Measurements from ENCODE around the gene MCC.

MCC gene

GRCh38 chr5:113056988-113057387 lies 431.3 kb downstream of the MCC start:
- no peaks in the 10 kb centered on the region for H3K9me3 ChIP-seq (ENCODE audit: control insufficient read depth in 2 of 2, low read length in 2 of 2)
- no peak overlapping the region for H3K4me3 ChIP-seq (ENCODE audit: low read length in 2 of 2)
- H3K27me3 ChIP-seq (ENCODE audit: control insufficient read depth in 2 of 2, insufficient read depth in 2 of 2, low read length in 2 of 2) = no peaks in the 10 kb centered on the region
- H3K4me1 ChIP-seq (ENCODE audit: control insufficient read depth in 2 of 2, insufficient read depth in 2 of 2, low read length in 2 of 2) = no peaks in the 10 kb centered on the region
- H3K9ac ChIP-seq (ENCODE audit: low read depth in 1 of 2, low read length in 2 of 2) = no peak overlapping the region
- H3K27ac ChIP-seq (ENCODE audit: low read depth in 2 of 2, low read length in 2 of 2) = no peak overlapping the region
- no peaks in the 10 kb centered on the region for H3K36me3 ChIP-seq (ENCODE audit: control insufficient read depth in 2 of 2, insufficient read depth in 2 of 2, low read length in 2 of 2)

- Histone ChIP-seq H3K27me3 (ENCODE audit: control insufficient read depth in 2 of 2, insufficient read depth in 2 of 2, low read length in 2 of 2) (no peaks in the 10 kb centered on the region), H3K27ac (ENCODE audit: low read depth in 2 of 2, low read length in 2 of 2) (no peak overlapping the region), H3K4me1 (ENCODE audit: control insufficient read depth in 2 of 2, insufficient read depth in 2 of 2, low read length in 2 of 2) (no peaks in the 10 kb centered on the region), H3K9ac (ENCODE audit: low read depth in 1 of 2, low read length in 2 of 2) (no peak overlapping the region), H3K4me3 (ENCODE audit: low read length in 2 of 2) (no peak overlapping the region), H3K9me3 (ENCODE audit: control insufficient read depth in 2 of 2, low read length in 2 of 2) (no peaks in the 10 kb centered on the region), H3K36me3 (ENCODE audit: control insufficient read depth in 2 of 2, insufficient read depth in 2 of 2, low read length in 2 of 2) (no peaks in the 10 kb centered on the region)
These were observed 433.4 kb downstream of the MCC start for GRCh38 chr5:113054899-113055298.

- Histone ChIP-seq H3K4me1 (ENCODE audit: control insufficient read depth in 2 of 2, insufficient read depth in 2 of 2, low read length in 2 of 2) (no peaks in the 10 kb centered on the region), H3K9me3 (ENCODE audit: control insufficient read depth in 2 of 2, low read length in 2 of 2) (no peaks in the 10 kb centered on the region), H3K9ac (ENCODE audit: low read depth in 1 of 2, low read length in 2 of 2) (no peak overlapping the region), H3K27me3 (ENCODE audit: control insufficient read depth in 2 of 2, insufficient read depth in 2 of 2, low read length in 2 of 2) (no peaks in the 10 kb centered on the region), H3K36me3 (ENCODE audit: control insufficient read depth in 2 of 2, insufficient read depth in 2 of 2, low read length in 2 of 2) (peaks cover 0 to 5% of the 10 kb centered on the region in 2 donors), H3K4me3 (ENCODE audit: low read length in 2 of 2) (no peak overlapping the region), H3K27ac (ENCODE audit: low read depth in 2 of 2, low read length in 2 of 2) (no peak overlapping the region)
These were observed 434.7 kb downstream of the MCC start for GRCh38 chr5:113053511-113053995.

GRCh38 chr5:113052041-113052795 lies 436.0 kb downstream of the MCC start:
- Histone ChIP-seq H3K4me3 (ENCODE audit: low read length in 2 of 2) (no peak overlapping the region), H3K27ac (ENCODE audit: low read depth in 2 of 2, low read length in 2 of 2) (no peak overlapping the region), H3K4me1 (ENCODE audit: control insufficient read depth in 2 of 2, insufficient read depth in 2 of 2, low read length in 2 of 2) (no peaks in the 10 kb centered on the region), H3K27me3 (ENCODE audit: control insufficient read depth in 2 of 2, insufficient read depth in 2 of 2, low read length in 2 of 2) (no peaks in the 10 kb centered on the region), H3K36me3 (ENCODE audit: control insufficient read depth in 2 of 2, insufficient read depth in 2 of 2, low read length in 2 of 2) (peaks cover 0 to 5% of the 10 kb centered on the region in 2 donors), H3K9ac (ENCODE audit: low read depth in 1 of 2, low read length in 2 of 2) (no peak overlapping the region), H3K9me3 (ENCODE audit: control insufficient read depth in 2 of 2, low read length in 2 of 2) (no peaks in the 10 kb centered on the region)

- H3K4me3 ChIP-seq (ENCODE audit: low read length in 2 of 2) = no peak overlapping the region
- H3K27ac ChIP-seq (ENCODE audit: low read depth in 2 of 2, low read length in 2 of 2) = no peak overlapping the region
- H3K9ac ChIP-seq (ENCODE audit: low read depth in 1 of 2, low read length in 2 of 2) = no peak overlapping the region
- H3K36me3 ChIP-seq (ENCODE audit: control insufficient read depth in 2 of 2, insufficient read depth in 2 of 2, low read length in 2 of 2) = peaks cover 0 to 5% of the 10 kb centered on the region in 2 donors
- H3K4me1 ChIP-seq (ENCODE audit: control insufficient read depth in 2 of 2, insufficient read depth in 2 of 2, low read length in 2 of 2) = no peaks in the 10 kb centered on the region
- H3K27me3 ChIP-seq (ENCODE audit: control insufficient read depth in 2 of 2, insufficient read depth in 2 of 2, low read length in 2 of 2) = no peaks in the 10 kb centered on the region
- H3K9me3 ChIP-seq (ENCODE audit: control insufficient read depth in 2 of 2, low read length in 2 of 2) = no peaks in the 10 kb centered on the region
These were observed 437.4 kb downstream of the MCC start for GRCh38 chr5:113050721-113051382.

- no peak overlapping the region for H3K4me3 ChIP-seq (ENCODE audit: low read length in 2 of 2)
- H3K9me3 ChIP-seq (ENCODE audit: control insufficient read depth in 2 of 2, low read length in 2 of 2) = no peaks in the 10 kb centered on the region
- no peaks in the 10 kb centered on the region for H3K27me3 ChIP-seq (ENCODE audit: control insufficient read depth in 2 of 2, insufficient read depth in 2 of 2, low read length in 2 of 2)
- H3K4me1 ChIP-seq (ENCODE audit: control insufficient read depth in 2 of 2, insufficient read depth in 2 of 2, low read length in 2 of 2) = no peaks in the 10 kb centered on the region
- no peak overlapping the region for H3K9ac ChIP-seq (ENCODE audit: low read depth in 1 of 2, low read length in 2 of 2)
- H3K27ac ChIP-seq (ENCODE audit: low read depth in 2 of 2, low read length in 2 of 2) = no peak overlapping the region
- peaks cover 0 to 5% of the 10 kb centered on the region in 2 donors for H3K36me3 ChIP-seq (ENCODE audit: control insufficient read depth in 2 of 2, insufficient read depth in 2 of 2, low read length in 2 of 2)
These were observed 439.3 kb downstream of the MCC start for GRCh38 chr5:113048931-113049330.

- H3K27ac ChIP-seq (ENCODE audit: low read depth in 2 of 2, low read length in 2 of 2) = peak overlapping the region in 1 of 2 donors; percentile 12
- no peaks in the 10 kb centered on the region for H3K27me3 ChIP-seq (ENCODE audit: control insufficient read depth in 2 of 2, insufficient read depth in 2 of 2, low read length in 2 of 2)
- H3K9me3 ChIP-seq (ENCODE audit: control insufficient read depth in 2 of 2, low read length in 2 of 2) = no peaks in the 10 kb centered on the region
- H3K4me1 ChIP-seq (ENCODE audit: control insufficient read depth in 2 of 2, insufficient read depth in 2 of 2, low read length in 2 of 2) = no peaks in the 10 kb centered on the region
- no peak overlapping the region for H3K9ac ChIP-seq (ENCODE audit: low read depth in 1 of 2, low read length in 2 of 2)
- H3K4me3 ChIP-seq (ENCODE audit: low read length in 2 of 2) = no peak overlapping the region
- peaks cover 0 to 5% of the 10 kb centered on the region in 2 donors for H3K36me3 ChIP-seq (ENCODE audit: control insufficient read depth in 2 of 2, insufficient read depth in 2 of 2, low read length in 2 of 2)
These were observed 440.3 kb downstream of the MCC start for GRCh38 chr5:113047733-113048652.

- Histone ChIP-seq H3K9me3 (ENCODE audit: control insufficient read depth in 2 of 2, low read length in 2 of 2) (no peaks in the 10 kb centered on the region), H3K27ac (ENCODE audit: low read depth in 2 of 2, low read length in 2 of 2) (no peak overlapping the region), H3K4me3 (ENCODE audit: low read length in 2 of 2) (no peak overlapping the region), H3K27me3 (ENCODE audit: control insufficient read depth in 2 of 2, insufficient read depth in 2 of 2, low read length in 2 of 2) (no peaks in the 10 kb centered on the region), H3K9ac (ENCODE audit: low read depth in 1 of 2, low read length in 2 of 2) (no peak overlapping the region), H3K36me3 (ENCODE audit: control insufficient read depth in 2 of 2, insufficient read depth in 2 of 2, low read length in 2 of 2) (peaks cover 0 to 5% of the 10 kb centered on the region in 2 donors), H3K4me1 (ENCODE audit: control insufficient read depth in 2 of 2, insufficient read depth in 2 of 2, low read length in 2 of 2) (no peaks in the 10 kb centered on the region)
These were observed 441.0 kb downstream of the MCC start for GRCh38 chr5:113047234-113047633.

- Histone ChIP-seq H3K4me3 (ENCODE audit: low read length in 2 of 2) (no peak overlapping the region), H3K9ac (ENCODE audit: low read depth in 1 of 2, low read length in 2 of 2) (no peak overlapping the region), H3K36me3 (ENCODE audit: control insufficient read depth in 2 of 2, insufficient read depth in 2 of 2, low read length in 2 of 2) (peaks cover 0 to 5% of the 10 kb centered on the region in 2 donors), H3K9me3 (ENCODE audit: control insufficient read depth in 2 of 2, low read length in 2 of 2) (no peaks in the 10 kb centered on the region), H3K4me1 (ENCODE audit: control insufficient read depth in 2 of 2, insufficient read depth in 2 of 2, low read length in 2 of 2) (no peaks in the 10 kb centered on the region), H3K27me3 (ENCODE audit: control insufficient read depth in 2 of 2, insufficient read depth in 2 of 2, low read length in 2 of 2) (no peaks in the 10 kb centered on the region), H3K27ac (ENCODE audit: low read depth in 2 of 2, low read length in 2 of 2) (no peak overlapping the region)
These were observed 443.3 kb downstream of the MCC start for GRCh38 chr5:113044776-113045465.

All from mucosa of rectum (tissue), 2 donors.